Endothelial cell of umbilical vein (primary cell): ENCODE data around the gene PSMA7. TPM values are rescaled to one million over a fixed set of nuclear protein-coding genes. Genes with fewer than 3 reads are reported as not detected.

Experiments
- BruUV-seq: library from RNA; stranded (reverse); fragments of 400-500 nt; replicated peaks from 2 replicates; lab custom pipeline; 2021; lab: Mats Ljungman, UMichigan
- CTCF ChIA-PET: fragments of 300-600, 350-600 bp; sonication (Branson Sonifier 250); formaldehyde crosslinking; loops from one replicate; lab custom pipeline; 2021; ENCODE audit warnings: antibody characterized with exemption, inconsistent platforms; lab: Charles Lee
- POLR2A ChIA-PET: fragments of 300-600, 350-600 bp; sonication (Branson Sonifier 250); formaldehyde crosslinking; loops from one replicate; lab custom pipeline; 2021; ENCODE audit warnings: antibody characterized with exemption, inconsistent platforms; lab: Charles Lee
- DNase-seq: peaks from one replicate; pipeline ENCODE4 v3.0.0-alpha.2; 2011; ENCODE audit warnings: low read depth, low spot score
- FAIRE-seq: peaks from 2 replicates; lab custom pipeline; 2011; peaks lifted over from hg19 to GRCh38; lab: Jason Lieb, UNC
- H2AFZ ChIP-seq: 2 replicates; pipeline ENCODE4 v1.6.0; 2012; ENCODE audit warnings: low read depth, low read length, control low read depth, inconsistent platforms
- H3K27ac ChIP-seq: 2 replicates; pipeline ENCODE4 v1.5.1; 2011; ENCODE audit warnings: low read depth, mild to moderate bottlenecking, control low read depth, low read length, moderate library complexity; ENCODE audit not compliant: insufficient read depth
- H3K27me3 ChIP-seq, 2 experiments: 2 replicates each; pipeline versions ENCODE4 v1.6.0 to v1.6.1; 2011; ENCODE audit warnings: low read length in 2 of 2, mixed read lengths in 1 of 2; ENCODE audit not compliant: control insufficient read depth in 2 of 2, insufficient read depth in 2 of 2
- H3K36me3 ChIP-seq, 2 experiments: 2 replicates in 1 of 2; 3 replicates in 1 of 2; pipeline ENCODE4 v1.5.1; 2011; ENCODE audit warnings: low read length in 2 of 2, mild to moderate bottlenecking in 1 of 2, moderate library complexity in 1 of 2; ENCODE audit not compliant: control insufficient read depth in 2 of 2, insufficient read depth in 2 of 2; ENCODE audit errors: extremely low read depth in 1 of 2
- H3K4me1 ChIP-seq: 3 replicates; pipeline ENCODE4 v1.5.1; 2011; ENCODE audit warnings: mild to moderate bottlenecking, low read length; ENCODE audit not compliant: control insufficient read depth, insufficient read depth; ENCODE audit errors: extremely low read depth
- H3K4me2 ChIP-seq: 2 replicates; pipeline ENCODE4 v1.6.1; 2011; ENCODE audit warnings: low read length, control low read depth, mixed read lengths; ENCODE audit not compliant: insufficient read depth
- H3K4me3 ChIP-seq, 3 experiments: fragments of 200-600 bp in 1 of 3; sonication (generic), shearing (Covaris generic) in 1 of 3; replicated peaks in 1 of 3; 2 replicates each; pipeline ENCODE4 v1.5.1; 2011 to 2016; ENCODE audit warnings: control low read depth in 3 of 3, low read length in 3 of 3, mild to moderate bottlenecking in 2 of 3, inconsistent platforms in 1 of 3, low read depth in 1 of 3, moderate library complexity in 1 of 3; ENCODE audit not compliant: insufficient read depth in 1 of 3
- H3K79me2 ChIP-seq: 2 replicates; pipeline ENCODE4 v1.6.0; 2012; ENCODE audit warnings: low read length, inconsistent platforms; ENCODE audit not compliant: control insufficient read depth, insufficient read depth
- H3K9ac ChIP-seq: replicated peaks from 2 replicates; pipeline ENCODE3; 2011; ENCODE audit warnings: low read length, control low read depth; ENCODE audit not compliant: insufficient read depth; ENCODE audit errors: extremely low read depth
- H3K9me1 ChIP-seq: replicated peaks from 3 replicates; pipeline ENCODE4 v1.6.0; 2011; ENCODE audit warnings: mild to moderate bottlenecking, low read length; ENCODE audit not compliant: control insufficient read depth, insufficient read depth; ENCODE audit errors: extremely low read depth
- H3K9me3 ChIP-seq: replicated peaks from 2 replicates; pipeline ENCODE4 v1.5.1; 2012; ENCODE audit warnings: low read length, inconsistent platforms; ENCODE audit not compliant: control insufficient read depth, insufficient read depth
- H4K20me1 ChIP-seq: replicated peaks from 2 replicates; pipeline ENCODE3; 2011; ENCODE audit warnings: mild to moderate bottlenecking, low read length; ENCODE audit not compliant: control insufficient read depth, insufficient read depth; ENCODE audit errors: extremely low read depth
- EZH2 ChIP-seq: IDR thresholded peaks from 2 replicates; pipeline ENCODE4 v1.6.1; 2012; ENCODE audit warnings: borderline replicate concordance, low read depth, mild to moderate bottlenecking, moderate library complexity, low read length, inconsistent platforms; ENCODE audit not compliant: severe bottlenecking
- FOS ChIP-seq: IDR thresholded peaks from 2 replicates; pipeline ENCODE4 v1.6.1; 2011; ENCODE audit warnings: mild to moderate bottlenecking, low read length, moderate library complexity, borderline replicate concordance; ENCODE audit not compliant: insufficient read depth
- GATA2 ChIP-seq: IDR thresholded peaks from 2 replicates; pipeline ENCODE4 v1.7.0; 2011; ENCODE audit warnings: low read depth, mild to moderate bottlenecking, moderate library complexity, mixed read lengths, low read length; ENCODE audit not compliant: insufficient read length, insufficient read depth
- JUN ChIP-seq: IDR thresholded peaks from 2 replicates; pipeline ENCODE4 v1.6.1; 2011; ENCODE audit warnings: borderline replicate concordance, low read depth; ENCODE audit not compliant: insufficient read length, insufficient read depth
- MAX ChIP-seq: IDR thresholded peaks from 2 replicates; pipeline ENCODE4 v1.6.1; 2011; ENCODE audit not compliant: insufficient read depth, insufficient read length
- MYC ChIP-seq: IDR thresholded peaks from one replicate; pipeline ENCODE4 v1.6.1; 2011; ENCODE audit warnings: mild to moderate bottlenecking, low read depth, low read length
- POLR2A ChIP-seq: IDR thresholded peaks from 2 replicates; pipeline ENCODE4 v1.6.1; 2012; ENCODE audit warnings: low read depth, mild to moderate bottlenecking, control low read depth, low read length
- POLR2AphosphoS5 ChIP-seq: IDR thresholded peaks from 2 replicates; pipeline ENCODE4 v1.6.1; 2012; ENCODE audit warnings: low read depth, mild to moderate bottlenecking, control low read depth, low read length, moderate library complexity; ENCODE audit not compliant: insufficient read depth
- dilution Hi-C: fragments of 300-500 bp; cut with MboI; formaldehyde crosslinking; loops from one replicate; pipeline ENCODE4 v1.15.0; 2019; ENCODE audit warnings: low sequenced_read_pairs; ENCODE audit not compliant: extremely low pct_ligation_motif_present
- intact Hi-C: fragments of 100-400 bp; cut with micrococcal nuclease; formaldehyde crosslinking; loops from one replicate; pipeline ENCODE4 v1.10.0; 2022
- polyA plus RNA-seq, 4 experiments: library from polyadenylated mRNA; depleted of rRNA in 3 of 4; stranded (reverse) in 3 of 4; unstranded in 1 of 4; fragments of >200 nt; gene quantifications; 2 replicates each; pipeline versions ENCODE4 v1.2.1 to v1.2.3, GENCODE V29; 2011 to 2012; ENCODE audit warnings: missing spikeins in 1 of 4
- total RNA-seq: library from RNA; stranded (reverse); gene quantifications from 2 replicates; pipeline ENCODE4 v1.2.3, GENCODE V29; 2021
- TF ChIP-seq, protein P1 (sequence below), 2 donors: IDR thresholded peaks; 1 replicate in 1 of 2; 2 replicates in 1 of 2; pipeline ENCODE4 v1.5.1; 2011; ENCODE audit warnings: low read length in 2 of 2, mild to moderate bottlenecking in 2 of 2, moderate library complexity in 2 of 2, control low read depth in 1 of 2, inconsistent platforms in 1 of 2, low read depth in 1 of 2; ENCODE audit not compliant: insufficient read depth in 1 of 2; ENCODE audit errors: extremely low read depth in 1 of 2

Gene PSMA7
- total and polyA plus RNA-seq, 2 donors (not counting 3 experiments of a cell fraction or from before 2014, with no cell fraction given), result 393 to 826 TPM

DNA sequence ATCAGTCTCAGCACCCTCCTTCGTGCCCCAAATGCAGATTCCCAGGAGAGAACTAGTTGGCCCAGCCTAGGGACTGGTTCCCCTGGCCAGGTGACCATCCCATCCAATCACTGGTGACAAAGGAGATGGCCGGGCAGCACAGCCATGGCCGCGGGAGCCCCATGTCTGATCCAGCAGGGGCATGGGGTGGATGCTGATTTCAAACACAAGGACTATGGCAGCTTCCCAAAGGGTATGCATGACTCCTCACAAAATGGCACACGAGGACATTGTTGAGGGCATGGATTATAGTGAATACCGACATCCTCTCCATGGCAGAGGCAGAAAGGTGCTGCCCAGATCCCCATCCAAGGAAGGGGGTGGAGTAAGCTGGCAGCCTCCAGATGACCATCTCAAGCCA is 30.8 kb downstream of the PSMA7 start:
- H3K36me3 ChIP-seq, result no peaks in the 10 kb centered on the region
- no peaks in the 10 kb centered on the region for H3K79me2 ChIP-seq
- H3K9me1 ChIP-seq, result no peaks in the 10 kb centered on the region
- BruUV-seq, result no TSS peak
- H3K9me3 ChIP-seq, result peaks cover 8% of the 10 kb centered on the region
- H3K9ac ChIP-seq, result no peak overlapping the region
- H3K4me3 ChIP-seq, result no peak overlapping the region
- H3K4me2 ChIP-seq, result no peak overlapping the region
- TF ChIP-seq EZH2 (no peak), MAX (no peak), POLR2AphosphoS5 (no peak), JUN (no peak), GATA2 (no peak), FOS (no peak), POLR2A (no peak), MYC (no peak)
- TF ChIP-seq, protein P1, sequence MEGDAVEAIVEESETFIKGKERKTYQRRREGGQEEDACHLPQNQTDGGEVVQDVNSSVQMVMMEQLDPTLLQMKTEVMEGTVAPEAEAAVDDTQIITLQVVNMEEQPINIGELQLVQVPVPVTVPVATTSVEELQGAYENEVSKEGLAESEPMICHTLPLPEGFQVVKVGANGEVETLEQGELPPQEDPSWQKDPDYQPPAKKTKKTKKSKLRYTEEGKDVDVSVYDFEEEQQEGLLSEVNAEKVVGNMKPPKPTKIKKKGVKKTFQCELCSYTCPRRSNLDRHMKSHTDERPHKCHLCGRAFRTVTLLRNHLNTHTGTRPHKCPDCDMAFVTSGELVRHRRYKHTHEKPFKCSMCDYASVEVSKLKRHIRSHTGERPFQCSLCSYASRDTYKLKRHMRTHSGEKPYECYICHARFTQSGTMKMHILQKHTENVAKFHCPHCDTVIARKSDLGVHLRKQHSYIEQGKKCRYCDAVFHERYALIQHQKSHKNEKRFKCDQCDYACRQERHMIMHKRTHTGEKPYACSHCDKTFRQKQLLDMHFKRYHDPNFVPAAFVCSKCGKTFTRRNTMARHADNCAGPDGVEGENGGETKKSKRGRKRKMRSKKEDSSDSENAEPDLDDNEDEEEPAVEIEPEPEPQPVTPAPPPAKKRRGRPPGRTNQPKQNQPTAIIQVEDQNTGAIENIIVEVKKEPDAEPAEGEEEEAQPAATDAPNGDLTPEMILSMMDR (IDR thresholded peaks at IDR 0.05; ENCODE audit: extremely low read depth in 1 of 2, insufficient read depth in 1 of 2, low read depth in 1 of 2, low read length in 2 of 2), result no peak
- no peaks in the 10 kb centered on the region for H3K4me1 ChIP-seq
- CTCF ChIA-PET, result no interaction called here
- H3K27ac ChIP-seq, result no peak overlapping the region
- H4K20me1 ChIP-seq, result no peaks in the 10 kb centered on the region
- POLR2A ChIA-PET, result interaction anchor here (0.6 kb wide), 1 partner anchor 93 kb away, joined by 13 read pairs; no protein-coding TSS in a partner anchor
- H3K27me3 ChIP-seq, result peaks cover 1 to 6% of the 10 kb centered on the region in 2 experiments
- dilution Hi-C loops (no loop called here), intact Hi-C loops (no loop called here)
- no peak for DNase-seq
- no peak overlapping the region for H2AFZ ChIP-seq
- FAIRE-seq, result no peak
